ENCODE data around the gene C5orf22. TPM values are rescaled to one million over a fixed set of nuclear protein-coding genes. Genes with fewer than 3 reads are reported as not detected.

Gene C5orf22
- total RNA-seq, 1 donor from 2014 or later: 60.8 TPM

GRCh38 chr5:31573494-31574142 is 41.5 kb downstream of the C5orf22 start:
- H3K9ac ChIP-seq: no peak overlapping the region
- no peaks in the 10 kb centered on the region for H3K36me3 ChIP-seq
- no peaks in the 10 kb centered on the region for H4K20me1 ChIP-seq (ENCODE audit: low read depth)
- H3K4me1 ChIP-seq: no peaks in the 10 kb centered on the region
- H3K79me2 ChIP-seq (ENCODE audit: low read depth): no peaks in the 10 kb centered on the region
- no peaks in the 10 kb centered on the region for H3F3A ChIP-seq (ENCODE audit: low read depth)
- Mint-ChIP-seq H3K27ac (no peak overlapping the region), H3K9me3 (no peaks in the 10 kb centered on the region), H3K4me1 (no peaks in the 10 kb centered on the region), H3K36me3 (no peaks in the 10 kb centered on the region), H3K27me3 (ENCODE audit: insufficient read depth, low read depth) (peaks cover 2% of the 10 kb centered on the region), H3K4me3 (no peak overlapping the region)
- H3K4me2 ChIP-seq: no peak overlapping the region
- TF ChIP-seq EZH2phosphoT487 (IDR thresholded peaks at IDR 0.05): no peak
- TF ChIP-seq EZH2 (IDR thresholded peaks at IDR 0.05): no peak
- no peak for TF ChIP-seq CTCF (IDR thresholded peaks at IDR 0.05)
- H3K27me3 ChIP-seq: no peaks in the 10 kb centered on the region
- no peaks in the 10 kb centered on the region for H3K9me3 ChIP-seq (ENCODE audit: low read depth)
- H2AFZ ChIP-seq (replicated peaks): no peak overlapping the region
- no peak overlapping the region for H3K27ac ChIP-seq
- no peak overlapping the region for H3K4me3 ChIP-seq
- no peak for DNase-seq (ENCODE audit: low spot score)

GRCh38 chr5:31574772-31575171 is 42.7 kb downstream of the C5orf22 start:
- TF ChIP-seq CTCF (IDR thresholded peaks at IDR 0.05): no peak
- no peak for TF ChIP-seq EZH2 (IDR thresholded peaks at IDR 0.05)
- TF ChIP-seq EZH2phosphoT487 (IDR thresholded peaks at IDR 0.05): no peak
- no peaks in the 10 kb centered on the region for H3K27me3 ChIP-seq
- H3K9ac ChIP-seq: no peak overlapping the region
- H2AFZ ChIP-seq (replicated peaks): no peak overlapping the region
- Mint-ChIP-seq H3K27ac (no peak overlapping the region), H3K4me1 (no peaks in the 10 kb centered on the region), H3K4me3 (no peak overlapping the region), H3K36me3 (no peaks in the 10 kb centered on the region), H3K27me3 (ENCODE audit: insufficient read depth, low read depth) (peaks cover 2% of the 10 kb centered on the region), H3K9me3 (no peaks in the 10 kb centered on the region)
- no peak overlapping the region for H3K4me3 ChIP-seq
- no peaks in the 10 kb centered on the region for H3K36me3 ChIP-seq
- no peak overlapping the region for H3K27ac ChIP-seq
- no peaks in the 10 kb centered on the region for H3K79me2 ChIP-seq (ENCODE audit: low read depth)
- no peak for DNase-seq (ENCODE audit: low spot score)
- H3K4me2 ChIP-seq: no peak overlapping the region
- H3K4me1 ChIP-seq: no peaks in the 10 kb centered on the region
- no peaks in the 10 kb centered on the region for H4K20me1 ChIP-seq (ENCODE audit: low read depth)
- no peaks in the 10 kb centered on the region for H3K9me3 ChIP-seq (ENCODE audit: low read depth)
- H3F3A ChIP-seq (ENCODE audit: low read depth): no peaks in the 10 kb centered on the region

- Histone ChIP-seq H3K36me3 (no peaks in the 10 kb centered on the region), H3K79me2 (ENCODE audit: low read depth) (no peaks in the 10 kb centered on the region), H3K4me3 (no peak overlapping the region), H3K4me1 (no peaks in the 10 kb centered on the region), H3K27ac (no peak overlapping the region), H3K4me2 (no peak overlapping the region), H3K9ac (no peak overlapping the region), H4K20me1 (ENCODE audit: low read depth) (no peaks in the 10 kb centered on the region), H3F3A (ENCODE audit: low read depth) (no peaks in the 10 kb centered on the region), H3K27me3 (no peaks in the 10 kb centered on the region), H2AFZ (replicated peaks) (no peak overlapping the region), H3K9me3 (ENCODE audit: low read depth) (no peaks in the 10 kb centered on the region)
- Mint-ChIP-seq H3K36me3 (no peaks in the 10 kb centered on the region), H3K27ac (no peak overlapping the region), H3K4me1 (no peaks in the 10 kb centered on the region), H3K27me3 (ENCODE audit: insufficient read depth, low read depth) (peaks cover 2% of the 10 kb centered on the region), H3K9me3 (no peaks in the 10 kb centered on the region), H3K4me3 (no peak overlapping the region)
- no peak for DNase-seq (ENCODE audit: low spot score)
- TF ChIP-seq EZH2 (IDR thresholded peaks at IDR 0.05) (no peak), EZH2phosphoT487 (IDR thresholded peaks at IDR 0.05) (no peak), CTCF (IDR thresholded peaks at IDR 0.05) (no peak)
Observed at GRCh38 chr5:31577438-31577837, 45.3 kb downstream of the C5orf22 start.
